Fibroblast of skin of right quadriceps (primary cell): ENCODE measurements around the gene IGSF1.
A peak's percentile ranks its signal among the peaks of the same experiment; 100 is the strongest.

Experiments
- DNase-seq: peaks from one replicate; pipeline ENCODE4 v3.0.0-alpha.2; 2013

The IGSF1 gene

DNA sequence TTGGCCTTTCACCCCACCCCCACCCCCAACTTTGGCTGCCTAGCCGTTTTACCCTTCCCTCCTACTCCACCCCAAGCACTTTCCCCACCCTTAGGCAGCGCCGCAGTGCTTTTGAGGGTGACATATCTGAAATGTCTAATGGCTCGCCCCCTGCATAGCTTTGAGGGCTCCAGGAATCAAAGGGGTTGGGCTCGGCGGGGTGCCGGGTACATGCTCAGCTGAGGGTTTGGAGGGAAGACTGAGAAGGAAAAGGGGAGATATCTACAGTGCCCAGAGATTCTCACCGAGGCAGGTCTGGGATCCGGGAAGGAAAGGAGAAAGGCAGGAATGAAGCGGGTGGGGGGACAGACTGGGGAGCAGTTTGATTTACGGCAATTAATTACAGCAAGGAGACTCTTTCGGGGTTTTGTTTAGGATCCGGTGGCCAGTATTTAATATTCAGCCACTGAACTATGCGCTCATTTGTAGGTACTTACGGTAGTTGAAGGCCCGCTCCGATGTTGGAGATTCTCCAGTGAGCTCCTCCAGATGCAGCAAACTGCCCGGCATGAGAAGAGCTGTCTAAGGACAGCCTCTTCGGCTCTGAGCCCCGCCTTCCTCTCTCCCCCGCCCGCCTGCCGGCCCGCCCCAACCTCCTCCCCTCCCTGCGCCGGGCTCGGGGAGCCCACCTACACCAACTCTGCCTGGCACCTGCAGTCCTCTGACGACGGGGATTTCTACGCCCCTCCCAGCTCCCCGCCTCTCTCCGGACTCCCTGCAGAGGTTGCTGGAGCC lies at the start of gene IGSF1:
Gene IGSF1 (minus strand): TSS at position 569 of the 774 bp plus-strand sequence. CDS start 2,632 bp downstream, outside the sequence.
- peak; percentile 22 for DNase-seq

- no peak for DNase-seq
These were observed 43.2 kb upstream of the IGSF1 start for GRCh38 chrX:131332331-131332730.

GRCh38 chrX:131331152-131331551 lies 42.0 kb upstream of the IGSF1 start:
- DNase-seq = no peak

DNA sequence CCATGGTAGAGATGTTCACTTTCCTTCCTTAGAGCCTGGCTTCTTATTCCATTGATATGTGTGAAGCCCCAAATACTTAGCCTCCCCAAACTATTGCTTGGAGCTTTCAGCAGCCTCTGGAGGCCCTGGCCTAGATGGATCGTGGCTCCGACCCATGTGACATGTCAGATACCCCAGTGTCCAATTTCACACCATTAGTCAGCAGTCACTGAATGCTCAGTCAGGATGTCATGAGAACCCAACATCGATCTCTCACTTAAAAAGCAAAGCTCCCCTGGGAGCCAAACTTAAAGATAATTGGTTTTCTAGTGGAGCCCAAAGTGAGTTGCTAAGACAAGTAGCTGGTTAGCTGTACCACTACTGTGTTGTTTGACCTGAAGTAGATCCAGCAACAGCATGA lies 41.6 kb upstream of the IGSF1 start:
- no peak for DNase-seq

DNA sequence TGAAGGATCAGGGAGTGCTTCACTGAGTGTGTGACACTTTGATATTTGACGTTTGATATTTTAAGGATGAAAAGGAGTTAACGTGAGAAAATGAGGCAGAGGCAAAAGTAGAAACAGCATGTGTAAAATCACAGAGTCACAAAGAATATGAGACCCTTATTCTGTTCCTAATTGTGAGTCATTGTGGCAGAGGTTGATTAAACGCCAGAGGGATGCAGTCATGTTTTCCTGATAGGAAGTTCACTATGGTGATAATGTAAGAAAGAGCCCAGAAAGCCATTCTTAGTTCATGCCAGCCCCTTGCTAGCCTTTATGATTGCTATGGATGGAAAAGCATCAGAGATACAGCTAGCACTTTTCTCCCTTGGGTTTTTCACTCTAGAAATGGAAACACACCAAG lies 33.5 kb upstream of the IGSF1 start:
- no peak for DNase-seq

DNA sequence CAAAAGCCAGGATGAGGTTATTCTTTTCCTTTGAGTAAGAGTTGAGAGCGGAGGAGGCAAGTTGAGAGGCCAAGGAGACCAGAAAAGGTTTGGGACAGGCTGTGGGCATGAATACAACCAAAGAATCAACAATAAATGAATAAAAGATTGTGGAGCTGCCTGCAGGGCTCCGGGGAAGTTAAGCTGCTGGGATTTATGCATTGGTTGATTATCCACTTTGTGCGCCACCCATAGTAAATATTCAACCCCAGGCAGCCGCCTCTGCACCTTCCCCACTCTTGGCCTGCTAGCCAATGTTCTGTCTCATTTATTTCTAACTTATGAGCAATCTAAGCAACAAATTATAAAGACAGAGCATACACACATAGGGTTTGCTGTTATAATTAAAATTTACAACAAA lies 28.2 kb upstream of the IGSF1 start:
- no peak for DNase-seq

DNA sequence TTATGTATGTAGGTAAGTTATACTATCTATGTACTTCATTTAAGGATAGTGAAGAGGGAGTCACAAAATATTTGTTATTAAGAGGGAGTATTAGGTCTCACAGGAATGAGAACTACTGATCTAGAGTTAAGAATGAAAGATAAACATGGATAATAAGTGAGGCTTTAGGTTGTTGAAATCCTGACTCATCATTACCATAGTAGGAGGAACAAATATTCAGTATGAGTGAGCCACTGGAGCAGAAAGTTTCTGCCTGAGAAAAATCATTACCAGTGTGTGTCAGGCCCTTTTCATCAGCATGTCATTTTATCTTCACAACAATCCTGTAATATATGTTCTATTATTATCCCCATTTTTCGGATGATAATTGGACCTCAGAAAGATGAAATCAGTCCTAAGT lies 27.2 kb upstream of the IGSF1 start:
- no peak for DNase-seq

GRCh38 chrX:131308980-131309379 lies 19.9 kb upstream of the IGSF1 start:
- DNase-seq = no peak

DNA sequence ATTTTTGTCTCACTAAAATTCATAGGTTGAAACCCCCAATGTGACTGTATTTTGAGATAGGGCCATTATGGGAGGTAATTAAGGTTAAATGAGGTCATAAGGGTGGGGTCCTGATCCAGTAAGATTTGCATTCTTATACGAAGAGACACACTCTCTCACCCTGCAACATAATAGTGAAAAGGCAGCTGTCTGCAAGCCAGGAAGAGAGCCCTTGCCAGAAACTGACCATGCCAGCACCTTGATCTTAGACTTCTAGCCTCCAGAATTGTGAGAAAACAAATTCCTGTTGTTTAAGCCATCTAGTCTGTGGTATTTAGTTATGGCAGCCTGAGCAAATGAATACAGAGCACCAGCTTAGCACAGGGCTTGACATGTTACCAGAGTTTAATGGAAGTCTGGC lies 17.5 kb upstream of the IGSF1 start:
- DNase-seq = no peak

DNA sequence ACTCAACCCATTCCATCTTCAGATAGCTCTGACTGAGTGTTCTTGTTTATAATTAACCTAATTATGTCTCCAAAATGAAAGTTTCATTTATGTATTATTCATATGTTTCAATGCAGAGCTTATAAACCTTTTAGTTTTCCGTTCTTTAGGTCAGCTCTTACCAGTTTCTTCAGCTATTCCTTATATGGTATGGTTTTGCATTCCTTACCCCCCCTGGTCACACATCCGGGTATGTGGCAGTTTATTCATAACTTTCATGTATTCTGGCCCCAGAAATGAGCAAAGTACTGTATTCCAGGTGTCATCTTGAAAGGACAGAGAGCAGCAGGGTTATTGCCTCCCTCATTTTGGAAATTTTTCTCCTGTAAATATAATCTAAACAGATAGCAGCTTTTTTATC lies 16.8 kb upstream of the IGSF1 start:
- no peak for DNase-seq

DNA sequence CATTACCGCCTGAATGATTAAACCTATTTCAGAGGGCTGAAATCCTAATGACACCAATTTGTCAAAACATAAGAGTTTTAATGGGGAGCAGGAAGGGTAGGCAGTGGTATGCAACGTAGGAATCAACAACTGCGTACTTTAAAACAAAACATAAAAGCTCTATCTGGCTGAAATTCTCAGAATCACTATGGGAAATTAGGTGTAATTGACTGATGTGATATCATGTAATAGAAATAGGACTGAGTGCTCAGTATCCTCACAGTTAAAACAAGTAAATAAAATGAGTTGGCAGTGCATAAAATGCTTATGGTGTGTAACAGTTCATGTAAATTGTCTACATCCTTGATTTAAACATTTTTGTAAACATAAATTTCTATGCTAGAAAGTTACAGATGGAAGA lies 13.6 kb upstream of the IGSF1 start:
- DNase-seq = no peak

- DNase-seq = no peak
These were observed 12.0 kb upstream of the IGSF1 start for GRCh38 chrX:131301155-131301554.

DNA sequence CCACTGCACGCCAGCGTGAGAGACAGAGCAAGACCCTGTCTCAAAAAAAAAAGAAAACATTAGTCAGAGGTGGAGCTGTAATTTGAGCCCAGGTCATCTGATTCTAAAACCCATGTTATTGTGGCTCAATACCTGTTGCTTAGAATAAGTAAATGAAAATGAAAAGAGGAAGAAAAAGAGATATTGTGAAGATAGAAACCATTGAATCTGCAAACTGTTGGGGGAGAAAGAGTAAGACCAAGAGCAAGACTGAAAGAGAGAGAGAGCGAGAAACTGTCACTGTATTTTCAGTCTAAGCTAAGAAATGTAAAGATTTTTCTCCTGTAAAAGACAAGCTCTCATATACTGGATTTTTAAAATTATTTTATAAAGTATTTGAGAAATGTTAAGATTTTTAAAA lies 9.7 kb upstream of the IGSF1 start:
- no peak for DNase-seq

DNA sequence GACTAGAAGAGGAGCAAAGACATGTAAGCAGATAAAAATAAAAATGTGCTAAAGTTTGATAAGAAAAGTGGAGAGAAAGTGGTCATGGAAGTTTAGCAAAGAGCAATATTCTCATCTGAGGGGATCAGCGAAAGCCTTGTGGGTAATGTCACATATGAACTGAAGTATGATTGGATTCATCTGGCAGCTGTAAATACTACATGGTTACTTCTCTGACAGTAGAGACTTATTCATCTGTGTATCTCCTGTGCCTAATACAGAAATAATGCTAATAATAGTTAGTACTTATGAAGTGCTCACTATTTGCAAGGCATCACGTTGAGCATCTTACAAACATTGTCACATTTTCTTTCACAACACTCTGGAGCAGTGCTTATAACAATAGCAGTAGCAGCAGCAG lies 8.9 kb upstream of the IGSF1 start:
- no peak for DNase-seq

- no peak for DNase-seq
These were observed 421 bp upstream of the IGSF1 start for GRCh38 chrX:131289527-131289926.

DNA sequence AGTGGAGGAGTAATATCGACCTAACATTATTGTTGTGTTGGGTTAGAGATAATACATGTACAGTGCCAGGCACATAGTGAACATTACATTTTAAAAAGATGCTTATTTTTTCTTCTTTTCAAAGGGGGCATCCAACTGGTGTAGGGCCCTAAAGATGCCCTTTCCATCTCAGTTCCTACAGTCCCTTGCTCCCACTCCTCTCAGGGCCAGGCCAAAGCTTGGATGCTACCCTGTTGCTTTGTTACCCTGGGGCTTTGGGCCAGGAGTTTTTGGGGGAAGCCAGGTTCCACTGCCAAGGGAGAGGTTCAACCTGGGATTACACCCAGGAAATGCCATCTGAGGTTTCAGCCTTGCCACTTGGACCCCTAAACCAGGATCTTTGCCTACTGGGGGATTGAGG lies 918 bp downstream of the IGSF1 start:
- no peak for DNase-seq

DNA sequence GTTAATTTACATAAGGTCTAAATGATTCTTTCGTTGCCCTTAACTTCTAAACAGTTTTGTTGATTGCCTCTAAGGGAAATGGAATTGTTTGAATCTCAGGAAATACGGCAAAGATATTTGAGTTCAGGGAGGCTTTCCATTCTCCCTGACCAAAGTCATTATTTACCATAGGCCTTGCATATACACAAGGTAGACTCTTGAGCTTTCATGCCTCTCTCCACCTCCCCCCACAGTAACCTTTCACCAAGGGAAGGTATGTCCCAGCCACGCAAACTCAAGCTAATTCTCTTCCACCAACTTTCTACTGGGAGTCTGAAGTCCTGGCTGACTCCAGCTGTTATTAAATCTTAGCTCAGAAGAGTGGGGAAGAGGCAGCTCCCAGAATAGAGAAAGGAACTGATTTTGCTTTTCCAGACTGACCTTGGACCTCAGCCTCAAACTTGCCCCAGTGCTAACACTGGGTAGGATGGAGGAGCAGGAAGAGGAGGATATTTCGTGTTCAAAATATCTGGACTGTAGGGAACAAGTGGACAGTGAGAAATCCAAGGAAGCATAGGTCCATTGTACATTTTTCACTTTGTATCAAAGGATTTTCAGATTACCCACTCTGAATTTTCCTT lies 1.4 kb downstream of the IGSF1 start:
- no peak for DNase-seq

- DNase-seq = no peak
These were observed 9.5 kb downstream of the IGSF1 start for GRCh38 chrX:131279617-131280016.

DNA sequence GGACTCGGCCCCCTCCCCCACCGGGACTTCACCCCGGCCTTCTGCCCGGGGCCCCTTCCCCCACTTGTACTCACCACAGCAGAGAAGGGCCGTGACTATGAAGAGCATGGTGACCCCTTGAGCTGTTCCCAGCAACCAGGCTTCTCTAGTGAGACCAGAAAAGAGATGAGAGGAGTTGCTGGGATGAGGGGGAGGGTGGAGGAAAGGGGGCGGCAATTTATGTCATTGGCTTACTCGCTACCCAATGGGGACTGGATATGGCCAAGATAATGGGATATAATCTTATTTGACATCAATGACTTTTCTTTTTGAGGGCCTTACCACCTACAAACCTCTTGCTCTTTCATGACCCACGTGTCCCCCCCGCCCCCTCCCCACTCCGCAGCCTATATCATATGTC lies 9.9 kb downstream of the IGSF1 start:
- no peak for DNase-seq

DNA sequence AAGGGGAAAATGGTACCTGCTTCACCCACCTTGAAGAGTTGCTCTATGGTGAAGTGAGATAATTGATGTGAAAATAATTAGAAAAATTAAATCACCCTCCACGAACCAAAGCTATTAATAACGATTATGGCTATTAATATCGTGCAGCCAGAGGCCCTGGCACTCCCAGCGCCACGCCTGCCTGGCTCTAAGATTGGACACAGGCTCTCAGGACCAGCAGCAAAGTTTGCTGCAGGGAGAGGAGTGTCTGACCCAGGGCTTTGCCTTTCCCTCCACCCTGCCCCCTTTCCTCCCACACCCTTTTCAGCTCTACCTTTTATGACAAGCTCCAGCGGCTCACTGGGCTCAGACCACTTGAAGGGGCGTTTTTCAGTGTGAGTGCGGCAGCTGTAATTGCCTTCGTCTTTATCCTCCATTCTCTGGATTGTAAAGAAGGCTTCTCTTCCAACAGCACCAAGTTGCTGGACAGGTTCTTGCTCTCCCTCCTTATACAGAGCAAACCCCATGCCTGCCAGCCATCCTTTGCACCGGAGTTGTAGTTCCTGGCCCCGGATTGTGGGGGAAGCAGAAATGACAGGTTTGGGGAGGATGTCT lies 11.5 kb downstream of the IGSF1 start:
- DNase-seq = no peak

GRCh38 chrX:131273011-131273410 lies 16.1 kb downstream of the IGSF1 start:
- DNase-seq = no peak

DNA sequence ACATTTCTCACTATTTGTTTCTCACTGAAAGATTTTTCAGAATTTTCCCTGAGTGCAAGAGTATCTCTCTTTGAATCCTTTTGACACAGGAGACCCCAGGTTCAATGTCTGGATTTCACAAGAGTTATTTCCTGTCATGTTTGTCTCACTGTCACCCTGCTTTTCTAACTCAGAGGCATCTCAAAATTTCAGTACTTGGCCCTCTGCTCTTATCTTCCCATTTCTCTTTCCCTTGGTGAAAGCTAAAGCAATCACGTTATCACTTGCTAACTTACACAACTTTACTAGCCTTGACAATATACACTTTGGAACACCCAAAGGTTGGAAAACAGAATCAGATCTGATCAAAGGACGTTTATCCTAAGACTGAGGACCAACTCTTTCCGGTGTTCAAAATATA lies 17.3 kb downstream of the IGSF1 start:
- DNase-seq = no peak

DNA sequence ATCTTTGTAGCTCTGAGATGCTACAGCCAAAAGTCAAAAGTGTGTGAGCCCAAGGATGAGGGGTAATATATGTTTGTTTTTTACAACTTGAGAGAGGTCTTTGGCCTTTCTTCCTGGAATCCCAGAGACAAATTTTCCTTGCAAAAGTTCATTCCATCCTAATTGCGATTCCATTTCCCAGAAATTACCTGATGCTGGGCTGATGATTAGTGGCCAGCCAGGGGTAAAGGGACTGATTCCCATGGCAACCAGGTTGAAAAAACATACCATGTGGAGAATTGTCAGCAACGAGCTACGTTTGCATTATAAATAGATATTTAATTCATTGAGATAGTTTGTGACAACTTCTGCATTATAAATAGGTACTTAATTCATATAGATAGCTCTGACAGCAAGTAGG lies 17.8 kb downstream of the IGSF1 start:
- DNase-seq = no peak

DNA sequence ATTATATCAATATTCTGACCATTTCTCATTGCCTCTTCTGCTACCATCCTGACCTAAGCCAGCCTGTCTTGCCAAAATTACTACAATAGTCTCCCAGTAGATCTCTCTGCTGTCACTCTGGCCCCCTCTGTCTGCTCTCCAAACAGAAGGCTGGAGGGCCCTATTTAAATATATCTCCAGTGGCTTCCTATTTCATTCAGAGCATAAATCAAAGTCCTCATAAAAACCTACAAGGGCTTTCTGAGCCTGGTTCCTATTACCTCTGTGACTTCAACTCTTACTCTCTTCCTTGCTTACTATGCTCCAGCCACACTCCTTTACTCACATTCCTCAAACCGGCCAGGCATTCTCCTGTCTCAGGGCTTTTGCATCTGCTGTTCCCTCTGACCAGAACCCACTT lies 19.0 kb downstream of the IGSF1 start:
- DNase-seq = no peak

DNA sequence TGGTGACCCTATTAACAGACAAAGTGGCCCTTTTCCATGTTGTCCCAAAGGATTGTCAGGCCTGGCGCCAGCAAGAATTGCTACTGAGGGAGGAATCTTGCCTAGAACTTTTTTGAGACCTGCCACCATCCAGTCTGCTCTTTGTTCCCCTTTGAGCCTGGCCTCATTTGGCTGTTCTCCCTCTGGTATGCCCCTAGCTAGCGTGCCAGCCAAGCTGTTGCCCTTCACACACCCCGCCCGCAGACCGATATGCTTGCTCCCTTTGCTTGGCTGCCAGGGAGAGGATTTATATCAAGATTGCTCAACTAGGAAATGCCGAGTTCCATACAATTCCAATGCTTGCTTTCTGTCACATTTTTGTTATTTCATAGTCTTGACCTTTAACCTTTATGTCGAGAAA lies 24.4 kb downstream of the IGSF1 start:
- DNase-seq = no peak
